Astrocyte of the spinal cord (primary cell): Measurements from ENCODE around the gene MYO1E.

ENCODE experiments used
- DNase-seq: peaks from one replicate; pipeline ENCODE4 v3.0.0; 2011; ENCODE audit warnings: low read depth, low spot score
- H3K4me3 ChIP-seq: 2 replicates; pipeline ENCODE4 v1.5.1; 2011; ENCODE audit warnings: low read depth, mild to moderate bottlenecking, low read length, moderate library complexity
- in situ Hi-C: cut with HindIII; loops from 2 replicates; pipeline ENCODE4 v1.10.0; 2017; ENCODE audit warnings: low sequenced_read_pairs
- TF ChIP-seq, protein P1 (sequence below): IDR thresholded peaks from 2 replicates; pipeline ENCODE4 v1.5.1; 2012; ENCODE audit warnings: low read depth, mild to moderate bottlenecking, low read length, inconsistent platforms

MYO1E gene

GRCh38 chr15:59087731-59088130, 284.9 kb downstream of the MYO1E start:
- in situ Hi-C loops, result no loop called here
- no peak overlapping the region for H3K4me3 ChIP-seq
- DNase-seq, result no peak

More at GRCh38 chr15:59087731-59088130, 284.9 kb downstream of the MYO1E start:
- TF ChIP-seq, protein P1, sequence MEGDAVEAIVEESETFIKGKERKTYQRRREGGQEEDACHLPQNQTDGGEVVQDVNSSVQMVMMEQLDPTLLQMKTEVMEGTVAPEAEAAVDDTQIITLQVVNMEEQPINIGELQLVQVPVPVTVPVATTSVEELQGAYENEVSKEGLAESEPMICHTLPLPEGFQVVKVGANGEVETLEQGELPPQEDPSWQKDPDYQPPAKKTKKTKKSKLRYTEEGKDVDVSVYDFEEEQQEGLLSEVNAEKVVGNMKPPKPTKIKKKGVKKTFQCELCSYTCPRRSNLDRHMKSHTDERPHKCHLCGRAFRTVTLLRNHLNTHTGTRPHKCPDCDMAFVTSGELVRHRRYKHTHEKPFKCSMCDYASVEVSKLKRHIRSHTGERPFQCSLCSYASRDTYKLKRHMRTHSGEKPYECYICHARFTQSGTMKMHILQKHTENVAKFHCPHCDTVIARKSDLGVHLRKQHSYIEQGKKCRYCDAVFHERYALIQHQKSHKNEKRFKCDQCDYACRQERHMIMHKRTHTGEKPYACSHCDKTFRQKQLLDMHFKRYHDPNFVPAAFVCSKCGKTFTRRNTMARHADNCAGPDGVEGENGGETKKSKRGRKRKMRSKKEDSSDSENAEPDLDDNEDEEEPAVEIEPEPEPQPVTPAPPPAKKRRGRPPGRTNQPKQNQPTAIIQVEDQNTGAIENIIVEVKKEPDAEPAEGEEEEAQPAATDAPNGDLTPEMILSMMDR, result no peak
